Upper lobe of right lung (tissue), 1 donor: ENCODE results near the gene LRP3. TPM values are rescaled to one million over a fixed set of nuclear protein-coding genes. Genes with fewer than 3 reads are reported as not detected.

Experiments
- ATAC-seq: fragments of 200-7000 bp; cut with Tn5 transposase; one replicate; pipeline ENCODE4 v1.9.1; 2020; ENCODE audit warnings: mild to moderate bottlenecking, moderate library complexity
- DNase-seq: peaks from one replicate; pipeline ENCODE4 v3.0.0-alpha.2; 2020
- H3K27ac ChIP-seq: fragments of 200-600 bp; one replicate; pipeline ENCODE4 v1.8.0; 2022
- H3K27me3 ChIP-seq: fragments of 200-600 bp; one replicate; pipeline ENCODE4 v1.8.0; 2022; ENCODE audit warnings: mild to moderate bottlenecking
- H3K36me3 ChIP-seq: fragments of 200-600 bp; one replicate; pipeline ENCODE4 v1.8.0; 2022
- H3K4me1 ChIP-seq: fragments of 200-600 bp; one replicate; pipeline ENCODE4 v1.8.0; 2022
- H3K4me3 ChIP-seq: fragments of 200-600 bp; one replicate; pipeline ENCODE4 v1.8.0; 2022; ENCODE audit warnings: mild to moderate bottlenecking
- H3K9me3 ChIP-seq: fragments of 200-600 bp; one replicate; pipeline ENCODE4 v1.8.0; 2022
- intact Hi-C: fragments of 100-400 bp; cut with DNase I; formaldehyde crosslinking; loops from one replicate; pipeline ENCODE4 v1.11.0; 2022
- total RNA-seq: library from RNA; stranded (reverse); fragmentation: NEBNext Ultra II Directional; extraction: Animal tissue kit (Norgen Biotek cat#: 25700); gene quantifications from one replicate; pipeline ENCODE4 v1.2.1, GENCODE V29; 2021
- TF ChIP-seq, protein P1 (sequence below): fragments of 200-600 bp; IDR thresholded peaks from one replicate; pipeline ENCODE4 v1.8.0; 2022; ENCODE audit warnings: antibody characterized with exemption
- donor health status: DM: no; HTN: yes; CAD: no; lungs with severe emphysema.

Gene LRP3
- total RNA-seq, 1 donor from 2014 or later = 22.0 TPM

DNA sequence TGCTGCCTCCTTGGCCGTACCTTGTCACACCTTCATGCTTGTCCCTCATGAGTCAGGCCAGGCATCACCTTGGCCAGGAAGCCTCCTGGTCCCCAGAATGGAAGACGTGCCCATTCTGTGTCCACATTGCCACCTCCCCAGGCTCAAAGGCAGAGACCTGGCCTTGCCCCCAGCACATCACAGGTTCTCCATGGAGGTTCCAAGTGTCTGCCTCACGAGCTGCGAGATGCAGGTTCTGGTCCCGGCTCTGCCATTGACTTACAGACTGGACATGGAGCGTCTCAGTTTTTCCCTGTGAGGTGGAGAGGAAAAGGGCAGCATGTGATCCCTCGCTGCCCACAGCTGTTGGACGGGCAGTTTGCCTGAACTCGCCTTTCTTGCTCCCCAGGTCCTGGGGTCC is 40.6 kb downstream of the LRP3 start:
- no peaks in the 10 kb centered on the region for H3K36me3 ChIP-seq
- no peaks in the 10 kb centered on the region for H3K4me1 ChIP-seq
- intact Hi-C loops = no loop called here
- DNase-seq (no peak), ATAC-seq (no peak)
- H3K9me3 ChIP-seq = no peaks in the 10 kb centered on the region
- H3K4me3 ChIP-seq = no peak overlapping the region
- H3K27ac ChIP-seq = no peak overlapping the region
- peaks cover 3% of the 10 kb centered on the region for H3K27me3 ChIP-seq
- TF ChIP-seq, protein P1, sequence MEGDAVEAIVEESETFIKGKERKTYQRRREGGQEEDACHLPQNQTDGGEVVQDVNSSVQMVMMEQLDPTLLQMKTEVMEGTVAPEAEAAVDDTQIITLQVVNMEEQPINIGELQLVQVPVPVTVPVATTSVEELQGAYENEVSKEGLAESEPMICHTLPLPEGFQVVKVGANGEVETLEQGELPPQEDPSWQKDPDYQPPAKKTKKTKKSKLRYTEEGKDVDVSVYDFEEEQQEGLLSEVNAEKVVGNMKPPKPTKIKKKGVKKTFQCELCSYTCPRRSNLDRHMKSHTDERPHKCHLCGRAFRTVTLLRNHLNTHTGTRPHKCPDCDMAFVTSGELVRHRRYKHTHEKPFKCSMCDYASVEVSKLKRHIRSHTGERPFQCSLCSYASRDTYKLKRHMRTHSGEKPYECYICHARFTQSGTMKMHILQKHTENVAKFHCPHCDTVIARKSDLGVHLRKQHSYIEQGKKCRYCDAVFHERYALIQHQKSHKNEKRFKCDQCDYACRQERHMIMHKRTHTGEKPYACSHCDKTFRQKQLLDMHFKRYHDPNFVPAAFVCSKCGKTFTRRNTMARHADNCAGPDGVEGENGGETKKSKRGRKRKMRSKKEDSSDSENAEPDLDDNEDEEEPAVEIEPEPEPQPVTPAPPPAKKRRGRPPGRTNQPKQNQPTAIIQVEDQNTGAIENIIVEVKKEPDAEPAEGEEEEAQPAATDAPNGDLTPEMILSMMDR = no peak

DNA sequence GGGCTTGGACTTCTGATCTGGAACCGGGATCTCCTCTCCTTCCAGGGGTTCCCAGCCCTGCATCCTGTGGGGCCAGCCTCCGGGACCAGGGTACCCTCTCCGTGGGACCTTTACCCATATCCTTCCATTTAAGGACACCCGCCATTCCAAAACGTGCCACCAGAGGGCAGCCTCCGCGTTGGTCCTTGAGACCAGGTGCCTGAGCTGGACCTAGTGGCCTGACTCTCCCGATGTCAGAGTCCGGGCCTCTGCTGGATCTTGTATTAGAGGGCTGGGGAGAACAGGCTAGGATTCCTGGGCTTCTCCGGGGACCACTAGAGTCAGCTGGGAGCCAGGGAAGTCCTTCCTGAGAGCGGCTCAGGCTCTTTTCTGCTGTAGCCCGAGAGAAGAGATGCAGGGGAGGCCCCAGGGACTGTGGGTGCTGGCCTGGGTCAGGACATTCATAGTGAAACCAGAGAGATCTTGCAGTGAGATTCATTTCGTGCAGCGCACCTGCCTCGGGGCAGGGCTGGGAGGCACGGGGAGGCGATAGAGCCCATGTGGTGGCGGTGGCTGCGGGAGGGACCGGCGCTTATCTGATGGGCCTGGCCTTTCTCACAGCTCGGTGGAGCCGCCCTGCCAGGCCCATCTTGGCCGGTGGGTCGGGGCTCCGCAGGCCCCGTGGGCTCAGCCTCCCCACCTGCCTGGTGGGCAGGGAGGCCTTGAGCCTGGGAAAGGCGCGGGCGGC is 41.3 kb downstream of the LRP3 start:
- Histone ChIP-seq H3K9me3 (no peaks in the 10 kb centered on the region), H3K27ac (no peak overlapping the region), H3K36me3 (no peaks in the 10 kb centered on the region), H3K4me1 (no peaks in the 10 kb centered on the region), H3K27me3 (no peaks in the 10 kb centered on the region), H3K4me3 (no peak overlapping the region)
- DNase-seq (peak; percentile 90), ATAC-seq (peak; percentile 90)
- TF ChIP-seq, protein P1 = peak; percentile 96
- intact Hi-C loops = no loop called here

DNA sequence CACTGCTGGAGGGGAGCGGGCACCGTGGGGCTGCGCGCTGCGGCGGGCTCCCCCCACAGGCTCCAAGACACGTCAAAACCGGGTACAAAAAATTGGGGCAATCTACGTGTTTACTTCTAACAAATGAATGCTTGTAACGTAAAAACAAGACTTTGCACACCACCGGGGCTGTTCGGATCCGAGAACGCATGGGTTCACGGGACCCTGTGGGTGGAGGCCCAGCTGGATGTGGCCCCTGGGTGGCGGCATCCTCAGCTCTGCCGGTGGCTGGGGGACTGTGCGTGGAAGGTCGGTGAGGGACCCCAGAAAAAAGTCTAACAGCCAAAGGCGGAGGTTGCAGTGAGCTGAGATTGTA is 41.8 kb downstream of the LRP3 start:
- TF ChIP-seq, protein P1 = no peak
- Histone ChIP-seq H3K9me3 (no peaks in the 10 kb centered on the region), H3K4me3 (no peak overlapping the region), H3K27ac (no peak overlapping the region), H3K36me3 (no peaks in the 10 kb centered on the region), H3K27me3 (no peaks in the 10 kb centered on the region), H3K4me1 (no peaks in the 10 kb centered on the region)
- ATAC-seq (no peak), DNase-seq (no peak)
- intact Hi-C loops = no loop called here

DNA sequence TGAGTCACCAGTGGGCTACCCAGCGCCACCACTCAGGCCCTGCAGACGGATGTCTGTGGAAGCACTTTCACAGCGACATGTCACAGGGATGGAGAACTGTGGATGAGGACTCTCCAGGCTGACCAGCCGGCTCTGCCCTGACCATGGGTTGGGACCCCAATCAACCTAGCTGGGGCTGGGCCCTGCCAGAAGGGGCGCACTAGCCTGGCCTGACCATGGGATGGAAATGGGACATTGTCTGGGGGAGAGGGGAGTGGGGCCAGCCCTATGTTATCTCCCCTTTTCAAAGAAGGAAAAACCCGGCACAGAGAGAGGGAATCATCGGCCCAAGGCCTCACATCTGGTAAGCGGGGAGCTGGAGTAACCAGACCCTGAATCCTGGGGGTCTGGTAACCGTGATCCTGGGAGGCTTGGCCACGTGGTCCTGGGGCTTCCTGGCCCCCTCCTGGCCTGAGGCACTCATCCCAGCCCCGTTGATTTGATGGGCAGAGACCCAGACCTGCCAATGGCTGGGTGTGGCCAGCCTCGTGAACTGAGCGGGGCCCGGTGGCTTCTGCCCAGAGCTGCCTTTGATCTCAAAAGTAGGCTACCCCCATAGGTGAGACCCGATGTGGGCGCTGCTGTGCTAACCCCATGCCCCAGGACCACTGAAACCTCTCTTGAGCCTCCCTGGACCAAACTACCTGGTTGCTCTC is 42.7 kb downstream of the LRP3 start:
- Histone ChIP-seq H3K4me3 (no peak overlapping the region), H3K36me3 (no peaks in the 10 kb centered on the region), H3K4me1 (peaks cover 6% of the 10 kb centered on the region), H3K9me3 (no peaks in the 10 kb centered on the region), H3K27ac (no peak overlapping the region), H3K27me3 (no peaks in the 10 kb centered on the region)
- ATAC-seq = no peak
- intact Hi-C loops = no loop called here
- TF ChIP-seq, protein P1 = no peak
- no peak for DNase-seq

DNA sequence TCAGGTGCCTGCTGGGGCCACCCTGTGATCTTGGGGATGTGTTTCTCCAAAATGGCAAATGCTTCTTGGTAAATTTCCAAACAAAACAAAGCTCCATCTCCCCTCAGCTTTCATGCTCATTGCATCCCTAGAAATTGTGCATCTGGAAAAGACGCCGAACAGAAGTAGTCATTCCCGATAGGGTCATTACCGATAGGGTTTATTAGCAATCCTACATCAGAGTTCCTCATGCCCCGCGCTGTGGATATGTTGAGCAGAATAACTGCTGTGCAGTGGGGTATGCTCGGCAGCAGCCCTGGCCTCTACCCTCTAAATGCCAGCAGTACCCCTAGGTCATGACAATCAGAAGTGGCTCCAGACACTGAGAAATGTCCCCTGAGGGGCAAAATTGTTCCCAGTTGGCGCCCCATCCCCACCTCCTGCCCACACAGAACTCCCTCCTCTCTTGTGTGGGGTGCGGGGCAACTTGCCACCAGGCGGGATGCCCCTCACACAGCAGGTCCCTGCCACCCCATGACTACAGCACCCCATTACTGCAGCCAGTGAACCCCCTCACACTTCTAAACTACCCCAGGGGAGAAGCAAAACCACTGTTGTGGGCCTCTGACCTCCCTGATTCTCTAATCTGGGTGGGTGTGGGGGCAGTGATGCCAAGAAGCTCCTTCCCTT is 44.5 kb downstream of the LRP3 start:
- no peaks in the 10 kb centered on the region for H3K27me3 ChIP-seq
- no peak overlapping the region for H3K27ac ChIP-seq
- ATAC-seq (no peak), DNase-seq (no peak)
- intact Hi-C loops = no loop called here
- no peaks in the 10 kb centered on the region for H3K36me3 ChIP-seq
- H3K9me3 ChIP-seq = no peaks in the 10 kb centered on the region
- H3K4me3 ChIP-seq = no peak overlapping the region
- peaks cover 6% of the 10 kb centered on the region for H3K4me1 ChIP-seq
- TF ChIP-seq, protein P1 = no peak
